Vagina (tissue), 2 donors: ENCODE data around the gene MDC1.

Experiments used
- POLR2A ChIP-seq, 2 donors: fragments of 450-650 bp; IDR thresholded peaks; one replicate each; pipeline ENCODE4 v1.6.1; 2017; ENCODE audit warnings: antibody characterized with exemption in 2 of 2, mild to moderate bottlenecking in 2 of 2, moderate library complexity in 2 of 2
- POLR2AphosphoS5 ChIP-seq, 2 donors: sonication (generic); formaldehyde crosslinking; IDR thresholded peaks; one replicate each; pipeline ENCODE4 v1.9.0; 2017; ENCODE audit warnings: antibody characterized with exemption in 2 of 2, mild to moderate bottlenecking in 2 of 2, low read depth in 1 of 2; ENCODE audit not compliant: insufficient read depth in 1 of 2

GRCh38 chr6:30700340-30700739, 16.7 kb downstream of the MDC1 start:
- TF ChIP-seq POLR2AphosphoS5 (IDR thresholded peaks at IDR 0.05; ENCODE audit: insufficient read depth in 1 of 2, low read depth in 1 of 2) = no peak
- TF ChIP-seq POLR2A (IDR thresholded peaks at IDR 0.05) = no peak
